Right forelimb (tissue), 1 donor: ENCODE results near the gene GPC4.

ENCODE experiments used
- DNase-seq: peaks from one replicate; pipeline ENCODE4 v3.0.0-alpha.2; 2018

The GPC4 gene

DNA sequence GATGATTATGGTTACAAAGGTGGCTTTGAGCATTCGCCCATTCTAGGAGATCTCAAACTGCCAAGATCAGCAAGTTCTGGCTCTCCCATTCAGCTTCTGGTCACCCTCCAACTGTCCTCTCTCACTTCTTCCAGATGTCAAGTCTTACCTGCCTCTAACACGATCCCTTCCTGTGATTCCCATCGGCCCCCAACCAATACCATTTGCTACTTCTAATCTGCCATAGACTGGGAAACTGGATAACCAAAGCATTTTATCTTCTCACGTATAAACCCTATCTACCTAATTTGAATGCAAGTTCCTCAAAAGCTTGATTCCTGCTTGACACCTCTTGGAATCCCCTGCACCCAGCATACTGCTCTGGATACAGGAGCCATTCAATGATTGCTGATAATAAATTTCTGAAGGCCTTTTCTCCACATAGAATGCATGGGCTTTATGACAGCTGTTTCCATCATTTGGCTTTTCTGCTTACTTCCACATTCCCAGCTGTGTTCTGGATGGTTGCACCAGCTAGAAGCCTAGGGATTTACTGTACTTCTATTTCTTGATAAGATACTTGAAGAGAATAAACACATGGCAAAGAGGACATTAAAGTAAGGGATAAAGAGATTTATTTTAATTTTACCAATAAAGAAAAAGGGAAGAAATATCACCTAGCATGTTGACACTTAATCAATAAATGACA, 9.6 kb downstream of the GPC4 start:
- DNase-seq: no peak

DNA sequence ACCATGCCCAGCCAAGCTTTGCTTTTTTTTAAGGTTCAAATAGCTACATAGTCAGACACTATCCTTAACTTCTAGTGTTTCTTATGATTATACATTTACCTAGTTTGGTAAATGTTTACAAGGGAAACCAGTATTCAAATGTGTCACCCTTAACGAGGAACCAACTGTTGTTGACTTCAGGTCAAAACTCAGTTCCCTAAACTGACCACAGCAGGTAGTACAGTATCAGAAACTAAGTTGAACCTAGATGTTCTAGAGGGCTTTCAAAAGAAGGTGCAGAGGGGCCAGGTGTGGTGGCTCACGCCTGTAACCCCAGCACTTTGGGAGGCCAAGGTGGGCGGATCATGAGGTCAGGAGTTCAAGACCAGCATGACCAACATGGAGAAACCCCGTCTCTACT, 11.3 kb downstream of the GPC4 start:
- no peak for DNase-seq

GRCh38 chrX:133402830-133403625, 12.3 kb downstream of the GPC4 start:
- no peak for DNase-seq

- DNase-seq: no peak
Measured at GRCh38 chrX:133402042-133402453, 13.2 kb downstream of the GPC4 start.

GRCh38 chrX:133401536-133401935, 13.8 kb downstream of the GPC4 start:
- DNase-seq: no peak

DNA sequence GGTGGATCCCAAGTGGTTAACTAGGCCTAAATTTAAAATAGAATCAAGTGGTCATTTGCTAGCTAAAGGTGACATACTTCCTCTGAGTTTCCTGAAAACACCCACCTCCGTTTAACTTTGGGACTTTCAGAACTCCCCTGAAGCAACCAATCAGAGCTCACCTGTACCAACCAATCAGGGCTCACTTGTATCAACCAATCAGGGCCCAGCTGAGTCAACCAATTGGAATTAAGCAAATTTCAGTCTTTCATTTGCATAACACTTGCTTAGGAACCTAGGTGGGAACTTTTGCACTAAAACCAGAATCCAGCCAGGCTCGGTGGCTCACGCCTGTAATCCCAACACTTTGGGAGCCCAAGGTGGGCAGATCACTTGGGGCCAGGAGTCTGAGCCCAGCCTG, 15.9 kb downstream of the GPC4 start:
- DNase-seq: no peak

- no peak for DNase-seq
Measured at GRCh38 chrX:133394765-133395164, 20.5 kb downstream of the GPC4 start.

- no peak for DNase-seq
Measured at GRCh38 chrX:133392671-133393070, 22.6 kb downstream of the GPC4 start.

DNA sequence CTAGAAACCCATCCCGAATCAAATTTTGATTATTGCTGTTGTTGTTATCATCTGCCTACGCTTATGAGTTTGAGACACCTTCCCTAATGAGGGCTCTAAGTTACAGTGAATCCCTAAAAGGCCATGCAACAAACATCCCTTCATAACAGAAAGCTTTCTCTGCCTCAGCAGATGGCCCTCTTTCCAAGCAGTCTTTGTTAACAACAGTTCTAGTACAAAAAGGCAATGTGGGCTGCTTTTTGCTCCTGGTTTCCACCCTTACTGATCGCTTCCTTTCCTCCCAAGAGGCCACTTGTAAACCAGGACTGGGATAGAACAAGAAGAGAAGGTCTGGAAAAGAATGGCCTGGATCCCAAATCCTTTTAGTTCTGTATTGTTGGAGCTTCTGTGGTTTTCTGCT, 24.2 kb downstream of the GPC4 start:
- no peak for DNase-seq

GRCh38 chrX:133390676-133391075, 24.6 kb downstream of the GPC4 start:
- DNase-seq: no peak

DNA sequence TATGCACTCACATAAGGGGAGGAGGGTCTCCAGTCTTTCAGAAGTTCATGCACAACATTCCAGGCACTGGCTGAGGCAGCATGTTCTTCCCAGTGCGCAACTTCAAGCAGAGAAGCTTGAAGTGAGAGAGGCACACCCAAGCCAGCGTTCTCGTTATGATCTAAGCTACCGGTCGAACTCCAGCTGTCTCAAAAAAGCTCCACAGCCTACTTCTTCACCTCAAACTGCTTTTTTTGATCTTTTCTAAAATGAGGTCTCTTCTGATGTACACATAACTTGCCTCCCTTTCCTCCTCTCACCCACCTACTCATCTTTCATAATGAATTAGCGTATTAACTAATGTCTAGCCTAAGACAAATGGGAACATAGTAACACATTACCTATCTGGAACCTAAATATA, 25.3 kb downstream of the GPC4 start:
- DNase-seq: no peak

DNA sequence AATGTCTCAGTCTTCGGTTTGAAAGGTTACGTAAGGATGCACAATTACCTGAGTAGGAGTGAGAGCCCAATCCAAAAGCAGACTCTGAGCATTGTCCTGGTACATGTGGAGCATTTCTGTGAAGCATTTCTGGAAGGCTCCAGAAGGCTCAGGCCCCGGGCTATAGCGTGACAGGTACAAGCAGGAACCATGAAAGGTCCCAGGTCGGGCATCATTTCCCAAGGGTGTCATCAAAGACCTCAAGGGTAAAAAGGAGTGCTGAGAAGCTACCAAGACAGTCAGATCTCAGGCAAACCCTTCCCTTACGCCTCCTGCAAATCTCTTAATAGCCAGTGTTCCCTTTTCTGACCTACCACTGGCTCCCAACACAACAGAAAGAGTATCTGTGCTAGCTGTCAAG, 30.8 kb downstream of the GPC4 start:
- DNase-seq: no peak

DNA sequence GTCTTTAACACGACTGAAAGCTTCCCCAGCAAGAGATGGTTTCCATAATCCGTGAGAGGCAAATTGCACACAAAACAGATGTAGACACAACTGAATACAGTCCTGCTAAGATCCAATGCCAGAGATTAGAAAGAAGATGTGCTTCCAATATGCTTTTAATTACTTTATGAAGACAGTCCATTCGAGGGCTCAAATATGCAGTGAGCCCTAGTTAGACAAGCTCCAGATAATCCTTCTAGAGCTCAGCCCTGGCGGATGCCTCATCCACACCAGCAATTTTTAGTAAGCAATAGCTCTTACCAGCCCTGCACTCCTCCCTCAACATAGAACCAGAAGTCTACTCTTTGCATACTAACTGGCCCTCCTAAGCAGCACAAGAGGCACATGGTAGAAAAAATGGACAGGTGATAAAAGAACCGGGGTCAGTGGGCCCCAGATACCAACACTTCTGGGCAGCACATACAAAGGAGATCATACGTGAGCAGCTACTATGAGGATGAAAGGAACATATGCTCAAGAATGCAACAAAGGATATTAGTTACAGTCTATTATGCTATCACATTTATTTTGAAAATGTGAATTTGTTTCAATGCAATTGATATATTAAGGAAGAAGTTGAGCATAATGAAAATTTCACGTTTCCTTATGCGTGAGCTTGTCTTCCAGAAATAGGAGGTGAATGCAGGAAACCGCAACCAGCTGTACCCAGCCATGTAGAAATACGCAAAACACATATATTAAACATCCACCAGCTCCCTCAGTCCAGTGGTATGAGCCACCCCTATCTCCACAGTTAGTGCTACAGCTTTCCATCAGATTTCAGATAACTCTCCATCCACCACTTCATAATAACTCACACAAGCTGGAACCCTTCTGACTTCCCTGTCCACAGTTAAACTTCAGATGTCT, 34.3 kb downstream of the GPC4 start:
- no peak for DNase-seq

DNA sequence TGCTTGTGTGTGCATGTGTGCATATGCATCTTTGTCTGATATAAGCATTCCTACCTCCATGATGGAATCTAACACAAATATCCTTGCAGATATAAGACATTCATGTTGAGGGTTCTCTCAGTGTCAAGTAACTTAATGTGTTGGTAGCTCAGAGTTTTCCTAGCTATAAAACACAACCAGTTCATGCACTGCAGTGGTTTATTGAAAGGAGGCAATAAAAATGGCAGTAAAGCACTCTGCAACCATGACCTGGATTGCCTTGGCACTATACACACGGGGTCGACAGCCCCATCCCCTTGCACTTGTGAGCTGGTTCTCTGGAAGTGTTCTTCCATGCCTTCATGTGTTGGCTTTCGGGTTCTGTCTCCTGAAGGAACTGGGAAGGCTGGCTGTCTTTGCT, 38.9 kb downstream of the GPC4 start:
- DNase-seq: no peak

- DNase-seq: no peak
Measured at GRCh38 chrX:133375615-133376340, 39.5 kb downstream of the GPC4 start.

GRCh38 chrX:133374874-133375387, 40.4 kb downstream of the GPC4 start:
- DNase-seq: no peak

- DNase-seq: no peak
Measured at GRCh38 chrX:133373386-133374079, 41.8 kb downstream of the GPC4 start.

- DNase-seq: no peak
Measured at GRCh38 chrX:133370696-133371275, 44.5 kb downstream of the GPC4 start.

GRCh38 chrX:133369065-133369464, 46.2 kb downstream of the GPC4 start:
- no peak for DNase-seq

DNA sequence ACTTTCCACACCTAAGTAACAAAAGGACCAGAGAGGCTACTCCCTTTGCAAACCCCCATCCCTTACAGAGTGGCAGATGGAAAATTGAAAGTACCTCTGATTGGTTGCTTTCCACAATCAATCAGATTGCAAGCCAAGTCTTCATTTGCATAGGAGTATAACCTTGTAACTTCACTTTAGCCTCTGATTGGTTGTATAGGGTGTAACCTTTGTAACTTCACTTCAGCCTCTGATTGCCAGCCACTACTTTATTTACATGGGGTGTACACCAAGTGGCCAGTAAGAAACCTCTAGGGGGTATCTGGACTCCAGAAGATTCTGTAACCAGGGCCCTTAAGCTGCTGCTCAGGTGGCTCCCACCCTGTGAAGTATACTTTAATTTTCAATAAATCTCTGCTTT, 48.6 kb downstream of the GPC4 start:
- DNase-seq: no peak

GRCh38 chrX:133365871-133366611, 49.2 kb downstream of the GPC4 start:
- no peak for DNase-seq
